PC-9 (cell line): ENCODE measurements around the gene CD79B. TPM values are rescaled to one million over a fixed set of nuclear protein-coding genes. Genes with fewer than 3 reads are reported as not detected.

Experiments used
- BruUV-seq: library from RNA; stranded (reverse); fragments of 400-500 nt; replicated peaks from 2 replicates; lab custom pipeline; 2021; lab: Mats Ljungman, UMichigan
- CTCF ChIA-PET: fragments of 300-600 bp; sonication (Branson Sonifier 250); formaldehyde crosslinking; loops from one replicate; lab custom pipeline; 2022; ENCODE audit warnings: antibody characterized with exemption; lab: Charles Lee
- POLR2A ChIA-PET: fragments of 300-600 bp; sonication (Branson Sonifier 250); formaldehyde crosslinking; loops from one replicate; lab custom pipeline; 2022; ENCODE audit warnings: antibody characterized with exemption; ENCODE audit not compliant: unreplicated experiment; lab: Charles Lee
- DNase-seq, 2 experiments: peaks; one replicate each; pipeline versions ENCODE4 v3.0.0 to v3.0.0-alpha.2; 2015 to 2022; ENCODE audit warnings: mixed read lengths in 1 of 2
- H2AFZ ChIP-seq: fragments of 200-600 bp; sonication (generic); 2 replicates; pipeline ENCODE4 v1.8.1; 2017; ENCODE audit warnings: antibody characterized with exemption
- H3F3A ChIP-seq: fragments of 200-600 bp; sonication (generic); 2 replicates; pipeline ENCODE4 v1.8.1; 2017; ENCODE audit warnings: antibody characterized with exemption, mild to moderate bottlenecking, low read depth; ENCODE audit not compliant: insufficient read depth
- H3K27ac ChIP-seq: fragments of 200-600 bp; sonication (generic); 2 replicates; pipeline ENCODE4 v1.6.1; 2016; ENCODE audit warnings: mixed run types
- H3K27me3 ChIP-seq: fragments of 200-600 bp; sonication (generic); 2 replicates; pipeline ENCODE4 v1.6.1; 2016; ENCODE audit warnings: low read depth, mixed run types; ENCODE audit not compliant: insufficient read depth
- H3K36me3 ChIP-seq: fragments of 200-600 bp; sonication (generic); 2 replicates; pipeline ENCODE4 v1.6.1; 2016; ENCODE audit warnings: low read depth, mixed run types
- H3K4me1 ChIP-seq: fragments of 200-600 bp; sonication (generic); replicated peaks from 2 replicates; pipeline ENCODE4 v1.6.1; 2016; ENCODE audit warnings: mixed run types; ENCODE audit not compliant: insufficient read depth
- H3K4me2 ChIP-seq: fragments of 200-600 bp; sonication (generic); 2 replicates; pipeline ENCODE4 v1.6.1; 2017; ENCODE audit warnings: mixed run types
- H3K4me3 ChIP-seq: fragments of 200-600 bp; sonication (generic); 2 replicates; pipeline ENCODE4 v1.6.1; 2016; ENCODE audit warnings: mixed run types
- H3K79me2 ChIP-seq: fragments of 200-600 bp; sonication (generic); 2 replicates; pipeline ENCODE4 v1.6.1; 2017; ENCODE audit warnings: low read depth, mixed run types
- H3K9me2 ChIP-seq: fragments of 200-600 bp; sonication (generic); 2 replicates; pipeline ENCODE4 v1.8.1; 2017; ENCODE audit warnings: mild to moderate bottlenecking; ENCODE audit not compliant: insufficient read depth
- H3K9me3 ChIP-seq: fragments of 200-600 bp; sonication (generic); 2 replicates; pipeline ENCODE4 v1.8.1; 2016; ENCODE audit warnings: low read depth; ENCODE audit not compliant: insufficient read depth
- H4K20me1 ChIP-seq: fragments of 200-600 bp; sonication (generic); 2 replicates; pipeline ENCODE4 v1.8.1; 2017; ENCODE audit not compliant: insufficient read depth
- EZH2 ChIP-seq: fragments of 200-600 bp; sonication (generic); IDR thresholded peaks from 2 replicates; pipeline ENCODE4 v1.8.0; 2017; ENCODE audit warnings: antibody characterized with exemption, low read depth
- intact Hi-C: fragments of 100-400 bp; cut with micrococcal nuclease; formaldehyde crosslinking; loops from one replicate; pipeline ENCODE4 v1.10.0; 2022; ENCODE audit not compliant: unreplicated experiment
- total RNA-seq: library from RNA; stranded (reverse); gene quantifications from 2 replicates; pipeline ENCODE4 v1.2.3, GENCODE V29; 2021
- TF ChIP-seq, protein P1 (sequence below): fragments of 200-600 bp; sonication (generic); conservative IDR thresholded peaks from 2 replicates; pipeline ENCODE4 v1.6.1; 2017; ENCODE audit warnings: mixed run types, antibody characterized with exemption, mild to moderate bottlenecking, moderate library complexity

The CD79B gene
- total RNA-seq, 1 experiment from 2014 or later = not detected

DNA sequence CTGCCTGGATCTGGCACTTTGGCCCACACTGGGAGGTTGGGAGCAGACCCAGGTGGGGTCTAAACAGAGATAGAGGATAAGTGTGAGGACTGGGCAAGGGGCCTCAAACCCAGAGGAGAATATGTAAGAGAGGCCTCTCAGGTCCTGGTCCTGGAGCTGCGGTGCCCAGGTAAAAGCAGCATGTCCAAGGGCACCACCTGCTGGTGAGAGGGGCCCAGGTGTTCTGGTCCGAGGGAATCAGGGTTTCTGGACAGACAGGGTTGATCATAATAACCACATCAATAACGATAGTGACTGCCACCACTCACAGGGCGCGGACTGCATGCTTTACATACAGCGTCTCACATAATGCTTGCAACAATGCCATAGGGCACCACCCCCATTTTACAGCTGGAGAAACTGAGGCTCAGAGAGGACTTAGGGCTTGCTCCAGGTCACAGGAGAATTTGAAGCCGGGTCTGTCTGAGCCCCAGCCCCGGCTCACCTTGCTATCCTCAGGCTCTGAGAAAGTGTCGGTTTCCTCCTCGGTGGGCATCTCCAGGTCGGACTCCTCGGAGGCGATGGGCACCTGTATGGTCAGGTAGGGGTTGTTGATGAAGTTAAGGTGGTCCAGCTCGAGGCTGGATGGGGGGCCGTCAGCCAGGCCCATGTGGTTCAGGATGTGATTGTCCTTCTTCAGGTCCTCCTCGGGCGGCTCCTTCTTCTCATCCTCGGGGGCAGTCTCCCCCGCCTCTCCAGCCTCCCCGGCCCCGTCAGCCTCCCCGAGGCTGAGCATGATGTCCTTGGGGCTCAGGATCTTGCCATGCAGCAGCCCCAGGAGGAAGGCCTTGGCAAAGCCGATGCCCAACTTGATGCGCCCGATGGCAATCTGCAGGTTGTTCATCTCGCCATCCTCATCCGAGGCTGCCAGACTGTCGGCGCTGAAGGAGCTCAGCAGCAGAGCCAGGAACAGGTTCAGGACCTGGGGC, 19.1 kb upstream of the CD79B start:
- H4K20me1 ChIP-seq = no peaks in the 10 kb centered on the region
- ChIA-PET POLR2A (interaction anchor here (0.5 kb wide), 1 partner anchor 969 kb away, joined by 5 read pairs; no protein-coding TSS in a partner anchor), CTCF (interaction anchor here (0.6 to 1.2 kb wide), 4 partner anchors 61 to 183 kb away, joined by 3 to 4 read pairs (median 4); no protein-coding TSS in a partner anchor)
- intact Hi-C loops = loop anchor here (1.0 to 5.0 kb wide), 3 partner anchors 32 to 74 kb away; no protein-coding TSS in a partner anchor
- no peaks in the 10 kb centered on the region for H3K4me1 ChIP-seq
- no peaks in the 10 kb centered on the region for H3K9me3 ChIP-seq
- no peaks in the 10 kb centered on the region for H3K9me2 ChIP-seq
- TF ChIP-seq, protein P1, sequence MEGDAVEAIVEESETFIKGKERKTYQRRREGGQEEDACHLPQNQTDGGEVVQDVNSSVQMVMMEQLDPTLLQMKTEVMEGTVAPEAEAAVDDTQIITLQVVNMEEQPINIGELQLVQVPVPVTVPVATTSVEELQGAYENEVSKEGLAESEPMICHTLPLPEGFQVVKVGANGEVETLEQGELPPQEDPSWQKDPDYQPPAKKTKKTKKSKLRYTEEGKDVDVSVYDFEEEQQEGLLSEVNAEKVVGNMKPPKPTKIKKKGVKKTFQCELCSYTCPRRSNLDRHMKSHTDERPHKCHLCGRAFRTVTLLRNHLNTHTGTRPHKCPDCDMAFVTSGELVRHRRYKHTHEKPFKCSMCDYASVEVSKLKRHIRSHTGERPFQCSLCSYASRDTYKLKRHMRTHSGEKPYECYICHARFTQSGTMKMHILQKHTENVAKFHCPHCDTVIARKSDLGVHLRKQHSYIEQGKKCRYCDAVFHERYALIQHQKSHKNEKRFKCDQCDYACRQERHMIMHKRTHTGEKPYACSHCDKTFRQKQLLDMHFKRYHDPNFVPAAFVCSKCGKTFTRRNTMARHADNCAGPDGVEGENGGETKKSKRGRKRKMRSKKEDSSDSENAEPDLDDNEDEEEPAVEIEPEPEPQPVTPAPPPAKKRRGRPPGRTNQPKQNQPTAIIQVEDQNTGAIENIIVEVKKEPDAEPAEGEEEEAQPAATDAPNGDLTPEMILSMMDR = peak; percentile 83
- no peak for TF ChIP-seq EZH2
- no peak overlapping the region for H3K4me3 ChIP-seq
- H2AFZ ChIP-seq = no peak overlapping the region
- H3K27ac ChIP-seq = no peak overlapping the region
- H3K36me3 ChIP-seq = no peaks in the 10 kb centered on the region
- peak; percentile 50 to 62 for DNase-seq
- BruUV-seq = no TSS peak
- no peaks in the 10 kb centered on the region; the same call in 1 of the 2 replicates for H3K27me3 ChIP-seq
- no peaks in the 10 kb centered on the region for H3K79me2 ChIP-seq
- no peaks in the 10 kb centered on the region for H3F3A ChIP-seq
- H3K4me2 ChIP-seq = no peak overlapping the region

GRCh38 chr17:63949576-63950250, 17.6 kb upstream of the CD79B start:
- CTCF ChIA-PET = interaction anchor here (0.6 to 1.1 kb wide), 2 partner anchors 24 to 30 kb away, joined by 3 to 4 read pairs; no protein-coding TSS in a partner anchor
- DNase-seq = no peak
- no TSS peak for BruUV-seq
- H3K4me2 ChIP-seq = no peak overlapping the region
- TF ChIP-seq EZH2 = no peak
- TF ChIP-seq, protein P1 = no peak
- H3K27ac ChIP-seq = no peak overlapping the region
- H3K4me1 ChIP-seq = no peaks in the 10 kb centered on the region
- no peak overlapping the region for H2AFZ ChIP-seq
- H3F3A ChIP-seq = no peaks in the 10 kb centered on the region
- peaks cover 3% of the 10 kb centered on the region for H3K27me3 ChIP-seq
- H3K9me3 ChIP-seq = no peaks in the 10 kb centered on the region
- H3K79me2 ChIP-seq = no peaks in the 10 kb centered on the region
- no peaks in the 10 kb centered on the region for H4K20me1 ChIP-seq
- POLR2A ChIA-PET = no interaction called here
- intact Hi-C loops = loop anchor here (5.0 kb wide), 1 partner anchor 38 kb away; no protein-coding TSS in a partner anchor
- H3K9me2 ChIP-seq = no peaks in the 10 kb centered on the region
- no peak overlapping the region for H3K4me3 ChIP-seq
- H3K36me3 ChIP-seq = no peaks in the 10 kb centered on the region

- CTCF ChIA-PET = interaction anchor here (0.6 to 1.1 kb wide), 3 partner anchors 29 to 187 kb away, joined by 3 read pairs; no protein-coding TSS in a partner anchor
- Histone ChIP-seq H3K27ac (no peak overlapping the region), H3K36me3 (no peaks in the 10 kb centered on the region), H3K79me2 (no peaks in the 10 kb centered on the region), H3K9me3 (no peaks in the 10 kb centered on the region), H3K4me2 (no peak overlapping the region), H3K9me2 (no peaks in the 10 kb centered on the region), H3F3A (no peaks in the 10 kb centered on the region), H3K4me1 (no peaks in the 10 kb centered on the region), H3K27me3 (peaks cover 11% of the 10 kb centered on the region), H3K4me3 (no peak overlapping the region), H2AFZ (no peak overlapping the region), H4K20me1 (no peaks in the 10 kb centered on the region)
- TF ChIP-seq, protein P1 = no peak
- TF ChIP-seq EZH2 = no peak
- intact Hi-C loops = no loop called here
- BruUV-seq = no TSS peak
- POLR2A ChIA-PET = no interaction called here
- DNase-seq = no peak
Observed at GRCh38 chr17:63948521-63948920, 16.4 kb upstream of the CD79B start.
